ENCODE measurements around the gene MTMR2.

MTMR2 gene

GRCh38 chr11:95930948-95931347 lies 7.0 kb upstream of the MTMR2 start:
- no peak for TF ChIP-seq CTCF (IDR thresholded peaks at IDR 0.05; ENCODE audit: control extremely low read depth, extremely low read depth, low read depth, missing control alignments)
- DNase-seq (ENCODE audit: extremely low spot score) = no peak
- CTCF ChIA-PET = interaction anchor here (0.7 to 1.7 kb wide), 2 partner anchors 10 to 64 kb away, joined by 3 to 4 read pairs; no protein-coding TSS in a partner anchor
- POLR2A ChIA-PET = no interaction called here

- no peak for TF ChIP-seq CTCF (IDR thresholded peaks at IDR 0.05; ENCODE audit: control extremely low read depth, extremely low read depth, low read depth, missing control alignments)
- no peak for DNase-seq (ENCODE audit: extremely low spot score)
- ChIA-PET POLR2A (no interaction called here), CTCF (no interaction called here)
Observed at GRCh38 chr11:95926726-95927125, 2.8 kb upstream of the MTMR2 start.

- no peak for DNase-seq (ENCODE audit: extremely low spot score)
- TF ChIP-seq CTCF (IDR thresholded peaks at IDR 0.05; ENCODE audit: control extremely low read depth, extremely low read depth, low read depth, missing control alignments) = no peak
- ChIA-PET POLR2A (no interaction called here), CTCF (no interaction called here)
Observed at GRCh38 chr11:95925011-95925410, 1.1 kb upstream of the MTMR2 start.

- TF ChIP-seq CTCF (IDR thresholded peaks at IDR 0.05; ENCODE audit: control extremely low read depth, extremely low read depth, low read depth, missing control alignments) = no peak
- ChIA-PET POLR2A (no interaction called here), CTCF (interaction anchor here (0.8 kb wide), 1 partner anchor 89 kb away, joined by 4 read pairs; no protein-coding TSS in a partner anchor)
- no peak for DNase-seq (ENCODE audit: extremely low spot score)
Observed at GRCh38 chr11:95924414-95924760, 480 bp upstream of the MTMR2 start.

GRCh38 chr11:95923439-95923727 lies 524 bp downstream of the MTMR2 start:
- no peak for DNase-seq (ENCODE audit: extremely low spot score)
- TF ChIP-seq CTCF (IDR thresholded peaks at IDR 0.05; ENCODE audit: control extremely low read depth, extremely low read depth, low read depth, missing control alignments) = no peak
- POLR2A ChIA-PET = interaction anchor here (0.6 kb wide), 1 partner anchor 692 kb away, joined by 3 read pairs; the partner anchor contains the start of gene SESN3
- CTCF ChIA-PET = interaction anchor here (0.8 kb wide), 1 partner anchor 88 kb away, joined by 4 read pairs; no protein-coding TSS in a partner anchor

GRCh38 chr11:95922536-95923438 lies 1.1 kb downstream of the MTMR2 start:
- ChIA-PET CTCF (interaction anchor here (1.2 to 2.0 kb wide), 2 partner anchors 73 to 420 kb away, joined by 3 to 6 read pairs; partner anchors contain the start of gene MAML2), POLR2A (no interaction called here)
- TF ChIP-seq CTCF (IDR thresholded peaks at IDR 0.05; ENCODE audit: control extremely low read depth, extremely low read depth, low read depth, missing control alignments) = no peak
- DNase-seq (ENCODE audit: extremely low spot score) = no peak

Data from GM10248 (cell line).